Fibroblast of lung (primary cell): Measurements from ENCODE around the gene RNF2.

Experiments used
- CTCF ChIP-seq, 2 donors: IDR thresholded peaks in 1 of 2; conservative IDR thresholded peaks in 1 of 2; 1 replicate in 1 of 2; 2 replicates in 1 of 2; pipeline ENCODE4 v1.5.1; 2011 to 2012; ENCODE audit warnings: low read length in 2 of 2, control low read depth in 1 of 2, inconsistent platforms in 1 of 2, low read depth in 1 of 2, mild to moderate bottlenecking in 1 of 2
- EZH2 ChIP-seq: IDR thresholded peaks from 2 replicates; pipeline ENCODE4 v1.5.1; 2012; ENCODE audit warnings: low read length, control low read depth, mild to moderate bottlenecking; ENCODE audit errors: missing control alignments

- no peak for TF ChIP-seq CTCF (conservative IDR thresholded peaks at IDR 0.05 in 1 of 2, IDR thresholded peaks at IDR 0.05 in 1 of 2; ENCODE audit: low read depth in 1 of 2, low read length in 2 of 2)
- TF ChIP-seq EZH2: no peak
These were observed 28.5 kb upstream of the RNF2 start for GRCh38 chr1:185016880-185017279.
